Adrenal gland (tissue), 5 donors: Measurements from ENCODE around the gene FANCI.

Experiments
- CTCF ChIP-seq, 6 experiments: fragments of 450-650 bp in 4 of 6; fragments of 200-600 bp in 2 of 6; sonication (generic) in 1 of 6; IDR thresholded peaks; 1 replicate in 5 of 6; 2 replicates in 1 of 6; pipeline versions ENCODE4 v1.5.1 to v1.8.0; 2016 to 2021; ENCODE audit warnings: antibody characterized with exemption in 6 of 6, mild to moderate bottlenecking in 2 of 6, moderate library complexity in 1 of 6
- POLR2A ChIP-seq, 2 donors: fragments of 450-650 bp; IDR thresholded peaks; one replicate each; pipeline ENCODE4 v1.6.1; 2017; ENCODE audit warnings: antibody characterized with exemption in 2 of 2, mild to moderate bottlenecking in 2 of 2, moderate library complexity in 1 of 2
- donor health status: DM: no; HTN: no; CAD: no.

- TF ChIP-seq CTCF (IDR thresholded peaks at IDR 0.05) (no peak), POLR2A (IDR thresholded peaks at IDR 0.05) (no peak)
Observed at GRCh38 chr15:89352476-89352875, 108.7 kb downstream of the FANCI start.
